Lung (tissue), 12 donors: ENCODE results near the gene WASHC4. TPM values are rescaled to one million over a fixed set of nuclear protein-coding genes. Genes with fewer than 3 reads are reported as not detected.

ENCODE experiments used
- ATAC-seq: fragments of 200-7000 bp; cut with Tn5 transposase; one replicate; pipeline ENCODE4 v1.9.1; 2020; ENCODE audit warnings: moderate number of reproducible peaks; ENCODE audit not compliant: insufficient read depth, low FRiP score
- DNase-seq, 3 donors: peaks; one replicate each; pipeline ENCODE4 v3.0.0-alpha.2; 2013 to 2017
- H3K27ac ChIP-seq, 2 donors: one replicate each; pipeline ENCODE4 v1.5.1; 2013; ENCODE audit warnings: mild to moderate bottlenecking in 2 of 2, moderate library complexity in 2 of 2, control low read depth in 1 of 2, inconsistent platforms in 1 of 2, low read depth in 1 of 2, low read length in 1 of 2
- H3K27me3 ChIP-seq, 3 donors: one replicate each; pipeline ENCODE4 v1.5.1; 2013; ENCODE audit warnings: low read length in 2 of 3; ENCODE audit not compliant: control insufficient read depth in 3 of 3, insufficient read depth in 3 of 3
- H3K36me3 ChIP-seq, 4 donors: one replicate each; pipeline ENCODE4 v1.5.1; 2013; ENCODE audit warnings: low read length in 4 of 4, mild to moderate bottlenecking in 1 of 4, moderate library complexity in 1 of 4; ENCODE audit not compliant: control insufficient read depth in 4 of 4, insufficient read depth in 4 of 4
- H3K4me1 ChIP-seq, 5 donors: one replicate each; pipeline ENCODE4 v1.5.1; 2013; ENCODE audit warnings: low read length in 5 of 5, mild to moderate bottlenecking in 2 of 5, moderate library complexity in 1 of 5; ENCODE audit not compliant: control insufficient read depth in 5 of 5, insufficient read depth in 5 of 5
- H3K4me3 ChIP-seq: one replicate; pipeline ENCODE4 v1.5.1; 2013; ENCODE audit warnings: mild to moderate bottlenecking, control low read depth, moderate library complexity
- H3K9ac ChIP-seq, 2 donors: one replicate each; pipeline ENCODE4 v1.5.1; 2013; ENCODE audit warnings: low read length in 2 of 2, control low read depth in 1 of 2; ENCODE audit not compliant: insufficient read depth in 1 of 2
- H3K9me3 ChIP-seq, 4 donors: one replicate each; pipeline ENCODE4 v1.5.1; 2013; ENCODE audit warnings: low read length in 3 of 4, mild to moderate bottlenecking in 1 of 4, moderate library complexity in 1 of 4; ENCODE audit not compliant: control insufficient read depth in 4 of 4, insufficient read depth in 3 of 4
- CTCF ChIP-seq: IDR thresholded peaks from 2 replicates; pipeline ENCODE4 v1.5.1; 2012; ENCODE audit warnings: mild to moderate bottlenecking; ENCODE audit errors: control extremely low read depth, extremely low read depth
- WGBS, 2 donors: extraction: QIAGEN DNeasy Blood & Tissue Kit; methylation state at CpG; one replicate each; pipeline ENCODE4 v1.1.7; 2013; 5-methylcytosine and 5-hydroxymethylcytosine counted together
- polyA plus RNA-seq, 2 donors: library from polyadenylated mRNA; stranded (reverse); fragments of 200-250 nt; gene quantifications; one replicate each; pipeline ENCODE4 v1.2.1, GENCODE V29; 2013
- total RNA-seq, 2 donors: library from RNA; depleted of rRNA in 1 of 2; stranded (reverse); fragments of >200 nt in 1 of 2; gene quantifications; one replicate each; pipeline ENCODE4 v1.2.1, GENCODE V29; 2014 to 2021
- donor health status: control.
- donor health status: control.
- donor health status: Bipolar disorder and iron deficiency.
- donor health status: healthy.
- donor health status: DM: yes; HTN: yes; CAD: no.

The WASHC4 gene
- total and polyA plus RNA-seq, 4 donors = 18.8 to 150 (median 34.3) TPM

GRCh38 chr12:105100998-105101397 is 6.5 kb upstream of the WASHC4 start:
- Histone ChIP-seq H3K9me3 (no peaks in the 10 kb centered on the region), H3K4me3 (no peak overlapping the region), H3K4me1 (no peaks in the 10 kb centered on the region), H3K27me3 (no peaks in the 10 kb centered on the region), H3K36me3 (no peaks in the 10 kb centered on the region), H3K27ac (no peak overlapping the region), H3K9ac (no peak overlapping the region)
- TF ChIP-seq CTCF = no peak
- DNase-seq (peak in 2 of 3 donors; percentile 40 to 46), ATAC-seq (no peak)

GRCh38 chr12:105102673-105103072 is 4.9 kb upstream of the WASHC4 start:
- no peak for TF ChIP-seq CTCF
- no peak for ATAC-seq

GRCh38 chr12:105104762-105105161 is 2.8 kb upstream of the WASHC4 start:
- H3K27ac ChIP-seq = no peak overlapping the region
- ATAC-seq (no peak), DNase-seq (no peak)
- H3K9me3 ChIP-seq = no peaks in the 10 kb centered on the region
- peaks cover 0 to 3% (median 0%) of the 10 kb centered on the region in 4 donors for H3K36me3 ChIP-seq
- 92 to 97% methylated on average over 1 of the region's 1 CpG for WGBS, 2 donors
- TF ChIP-seq CTCF = no peak
- H3K4me3 ChIP-seq = no peak overlapping the region
- no peaks in the 10 kb centered on the region for H3K27me3 ChIP-seq
- no peak overlapping the region for H3K9ac ChIP-seq
- peaks cover 0 to 11% (median 2%) of the 10 kb centered on the region in 5 donors for H3K4me1 ChIP-seq

More at GRCh38 chr12:105102673-105103072, 4.9 kb upstream of the WASHC4 start:
- Histone ChIP-seq H3K36me3 (peaks cover 0 to under 1% (median 0%) of the 10 kb centered on the region in 4 donors), H3K4me3 (no peak overlapping the region), H3K9me3 (no peaks in the 10 kb centered on the region), H3K9ac (no peak overlapping the region), H3K27ac (no peak overlapping the region), H3K27me3 (no peaks in the 10 kb centered on the region), H3K4me1 (no peaks in the 10 kb centered on the region)
- no peak for DNase-seq

DNA sequence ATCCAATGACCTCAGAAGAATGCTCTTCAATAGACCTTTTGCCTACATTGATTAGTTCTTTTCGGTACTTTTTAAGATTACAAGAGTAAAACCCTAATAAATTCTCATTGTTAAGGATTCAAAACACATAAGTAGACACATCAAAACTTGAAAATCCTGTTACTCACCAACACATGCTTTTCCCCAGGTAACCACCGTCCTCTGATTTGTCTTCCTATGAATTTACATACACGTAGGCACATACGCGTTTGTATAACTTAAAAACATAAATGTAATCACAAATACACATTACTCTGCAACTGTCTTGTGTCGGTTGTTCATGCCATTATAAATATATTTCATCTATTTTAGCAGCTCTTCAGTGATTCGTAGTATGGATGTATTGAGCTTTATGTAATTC is 910 bp upstream of the WASHC4 start:
- Histone ChIP-seq H3K9ac (peak overlapping the region; percentile 8 to 79), H3K36me3 (peaks cover 0 to 3% (median 0%) of the 10 kb centered on the region in 4 donors), H3K27me3 (no peaks in the 10 kb centered on the region), H3K9me3 (no peaks in the 10 kb centered on the region), H3K4me3 (no peak overlapping the region), H3K27ac (no peak overlapping the region), H3K4me1 (peaks cover 0 to 20% (median 3%) of the 10 kb centered on the region in 5 donors)
- WGBS, 2 donors = 43 to 49% methylated on average over 7 of the region's 7 CpGs
- DNase-seq = peak in 1 of 3 donors; percentile 34
- TF ChIP-seq CTCF = no peak
- no peak for ATAC-seq
